GM12878 (cell line): ENCODE measurements around the gene AKT1. TPM values are rescaled to one million over a fixed set of nuclear protein-coding genes. Genes with fewer than 3 reads are reported as not detected.
A peak's percentile ranks its signal among the peaks of the same experiment; 100 is the strongest.

Source experiments
- BHLHE40 ChIP-seq, 2 experiments: fragments of 450-650 bp in 1 of 2; IDR thresholded peaks; 2 replicates each; pipeline ENCODE4 v1.6.1; 2011 to 2017; ENCODE audit warnings: low read depth in 2 of 2, borderline replicate concordance in 1 of 2, improper control_type of control experiment in 1 of 2, low read length in 1 of 2, mild to moderate bottlenecking in 1 of 2
- CUX1 ChIP-seq: IDR thresholded peaks from 2 replicates; pipeline ENCODE4 v1.6.1; 2012; ENCODE audit warnings: improper control_type of control experiment, low read depth, low read length; ENCODE audit not compliant: insufficient replicate concordance
- GATAD2B ChIP-seq: fragments of 450-650 bp; conservative IDR thresholded peaks from 2 replicates; pipeline ENCODE4 v1.6.1; 2017; ENCODE audit warnings: low read depth, mild to moderate bottlenecking, moderate library complexity
- IKZF1 ChIP-seq: fragments of 450-650 bp; conservative IDR thresholded peaks from 2 replicates; pipeline ENCODE4 v1.6.1; 2017; ENCODE audit warnings: antibody characterized with exemption, mild to moderate bottlenecking
- LARP7 ChIP-seq: fragments of 450-650 bp; IDR thresholded peaks from 2 replicates; pipeline ENCODE4 v1.6.1; 2017; ENCODE audit warnings: mild to moderate bottlenecking
- MLLT1 ChIP-seq: fragments of 450-650 bp; IDR thresholded peaks from 2 replicates; pipeline ENCODE4 v1.6.1; 2016; ENCODE audit warnings: mild to moderate bottlenecking
- NKRF ChIP-seq: fragments of 450-650 bp; conservative IDR thresholded peaks from 2 replicates; pipeline ENCODE4 v1.6.1; 2017; ENCODE audit warnings: mild to moderate bottlenecking, moderate library complexity
- POU2F2 ChIP-seq: IDR thresholded peaks from 3 replicates; pipeline ENCODE4 v1.6.1; 2011; ENCODE audit warnings: low read depth, mild to moderate bottlenecking, low read length, borderline replicate concordance
- SMC3 ChIP-seq: IDR thresholded peaks from 2 replicates; pipeline ENCODE4 v1.6.1; 2011; ENCODE audit warnings: low read length, improper control_type of control experiment, borderline replicate concordance
- YY1 ChIP-seq: IDR thresholded peaks from 2 replicates; pipeline ENCODE4 v1.6.1; 2011; ENCODE audit warnings: low read depth, mild to moderate bottlenecking, low read length
- ZBTB11 ChIP-seq: fragments of 450-650 bp; formaldehyde crosslinking; IDR thresholded peaks from 2 replicates; pipeline ENCODE4 v1.5.0; 2022; ENCODE audit warnings: mild to moderate bottlenecking, missing genetic modification characterization
- ZNF217 ChIP-seq: fragments of 450-650 bp; IDR thresholded peaks from 2 replicates; pipeline ENCODE4 v1.6.1; 2017; ENCODE audit warnings: antibody characterized with exemption, mild to moderate bottlenecking
- polyA plus RNA-seq, 11 experiments: library from polyadenylated mRNA; depleted of rRNA in 4 of 11; unstranded in 6 of 11; stranded (reverse) in 5 of 11; fragments of >200 nt; fragmentation: Nextera tagmentation in 4 of 11; fragmentation: Illumina TruSeq in 1 of 11; extraction: Ambion mirVana in 4 of 11; extraction: Trizol in 1 of 11; gene quantifications; 1 replicate in 1 of 11; 2 replicates in 10 of 11; pipeline versions ENCODE4 v1.2.1 to v1.2.3, GENCODE V29; 2011 to 2016; ENCODE audit warnings: inconsistent platforms in 2 of 11, missing spikeins in 2 of 11, low read depth in 1 of 11
- total RNA-seq, 4 experiments: library from RNA; depleted of rRNA in 3 of 4; stranded (reverse); fragments of >200 nt in 3 of 4; fragmentation: Illumina TruSeq in 1 of 4; extraction: Trizol in 1 of 4; gene quantifications; 2 replicates each; pipeline versions ENCODE4 v1.2.1 to v1.2.3, GENCODE V29; 2013 to 2021

The AKT1 gene
- total and polyA plus RNA-seq, 10 of the 15 experiments (the other 5 are each of a cell fraction or from before 2014, with no cell fraction given): 0.63 to 110 (median 58.9) TPM

- TF ChIP-seq NKRF (0 out of 2 replicates have a peak, but pooled peaks have one; percentile 15), YY1 (peak; percentile 74), GATAD2B (peak; percentile 75), LARP7 (peak; percentile 74; the same call in 1 of the 2 replicates), POU2F2 (0 out of 3 replicates have a peak, but pooled peaks have one; percentile 12), BHLHE40 (IDR thresholded peaks at IDR 0.05; ENCODE audit: borderline replicate concordance in 1 of 2, low read depth in 2 of 2, low read length in 1 of 2) (peak in 1 of 2 experiments; percentile 33; a peak in 1 of 4 replicates), MLLT1 (no peak), IKZF1 (peak; percentile 71; the same call in 1 of the 2 replicates), ZBTB11 (CRISPR knock-in tag) (no peak), SMC3 (peak; percentile 47; the same call in 1 of the 2 replicates), ZNF217 (peak; percentile 61; the same call in 1 of the 2 replicates), CUX1 (no peak)
Observed at GRCh38 chr14:104723651-104724406, 71.7 kb downstream of the AKT1 start, which contains the start of gene ADSS1 (continued).
